B cell (primary cell): ENCODE measurements around the gene CHST10. TPM values are rescaled to one million over a fixed set of nuclear protein-coding genes. Genes with fewer than 3 reads are reported as not detected.

Experiments used
- ATAC-seq: fragments of 200-7000 bp; cut with Tn5 transposase; one replicate; pipeline ENCODE4 v1.10.0; 2021; ENCODE audit warnings: low read depth, mild to moderate bottlenecking, moderate number of reproducible peaks, moderate library complexity
- CTCF ChIA-PET: fragments of 350-600 bp; sonication (Branson Sonifier 250); formaldehyde crosslinking; loops from one replicate; lab custom pipeline; 2021; ENCODE audit warnings: antibody characterized with exemption, inconsistent platforms; lab: Charles Lee
- POLR2A ChIA-PET: fragments of 350-600 bp; sonication (Branson Sonifier 250); formaldehyde crosslinking; loops from one replicate; lab custom pipeline; 2021; ENCODE audit warnings: antibody characterized with exemption; lab: Charles Lee
- DNase-seq: peaks from one replicate; pipeline ENCODE4 v3.0.0; 2013
- H2AFZ ChIP-seq: 2 replicates; pipeline ENCODE4 v1.6.1; 2012; ENCODE audit warnings: mild to moderate bottlenecking, low read depth, low read length; ENCODE audit not compliant: insufficient read depth, poor library complexity, severe bottlenecking
- H3K27ac ChIP-seq, 2 donors: 1 replicate in 1 of 2; 2 replicates in 1 of 2; pipeline ENCODE4 v1.5.1; 2012 to 2013; ENCODE audit warnings: low read length in 2 of 2, mild to moderate bottlenecking in 2 of 2, moderate library complexity in 1 of 2
- H3K27me3 ChIP-seq, 4 experiments: fragments of 200-600 bp in 1 of 4; sonication (generic) in 1 of 4; replicated peaks in 1 of 4; 1 replicate in 2 of 4; 2 replicates in 2 of 4; pipeline versions ENCODE4 v1.6.1 to v1.7.0; 2013 to 2016; ENCODE audit warnings: low read length in 3 of 4, mild to moderate bottlenecking in 2 of 4, mixed read lengths in 1 of 4, moderate library complexity in 1 of 4; ENCODE audit not compliant: insufficient read depth in 4 of 4, control insufficient read depth in 3 of 4; ENCODE audit errors: control extremely low read depth in 1 of 4
- H3K36me3 ChIP-seq, 2 experiments: replicated peaks in 1 of 2; 1 replicate in 1 of 2; 2 replicates in 1 of 2; pipeline versions ENCODE4 v1.6.1 to v1.7.1; 2013; ENCODE audit warnings: low read length in 1 of 2; ENCODE audit not compliant: insufficient read depth in 2 of 2, control insufficient read depth in 1 of 2; ENCODE audit errors: control extremely low read depth in 1 of 2, extremely low read depth in 1 of 2
- H3K4me1 ChIP-seq, 2 donors: fragments of 200-600 bp in 1 of 2; sonication (generic) in 1 of 2; 1 replicate in 1 of 2; 2 replicates in 1 of 2; pipeline versions ENCODE4 v1.5.1 to v1.6.1; 2013 to 2017; ENCODE audit warnings: low read length in 2 of 2; ENCODE audit not compliant: control insufficient read depth in 2 of 2, insufficient read depth in 2 of 2
- H3K4me2 ChIP-seq: replicated peaks from 2 replicates; pipeline ENCODE3; 2012; ENCODE audit warnings: mild to moderate bottlenecking, low read depth, low read length; ENCODE audit not compliant: poor library complexity, severe bottlenecking
- H3K4me3 ChIP-seq, 5 experiments: fragments of 200-600 bp in 1 of 5; sonication (generic) in 1 of 5; 1 replicate in 3 of 5; 2 replicates in 2 of 5; pipeline versions ENCODE4 v1.5.1 to v1.7.0; 2011 to 2016; ENCODE audit warnings: low read length in 4 of 5, mild to moderate bottlenecking in 4 of 5, low read depth in 2 of 5, control low read depth in 1 of 5, moderate library complexity in 1 of 5; ENCODE audit not compliant: insufficient read depth in 1 of 5; ENCODE audit errors: control extremely low read depth in 1 of 5, extremely low read depth in 1 of 5
- H3K79me2 ChIP-seq: fragments of 200-600 bp; sonication (generic); one replicate; pipeline ENCODE4 v1.6.0; 2016; ENCODE audit warnings: low read length; ENCODE audit not compliant: control insufficient read depth, insufficient read depth
- H3K9ac ChIP-seq: fragments of 200-600 bp; sonication (generic); 2 replicates; pipeline ENCODE4 v1.6.1; 2017; ENCODE audit warnings: mild to moderate bottlenecking, low read length, moderate library complexity
- H3K9me3 ChIP-seq, 3 donors: one replicate each; pipeline versions ENCODE4 v1.6.1 to v1.7.1; 2013; ENCODE audit warnings: low read length in 2 of 3; ENCODE audit not compliant: control insufficient read depth in 2 of 3, insufficient read depth in 1 of 3; ENCODE audit errors: control extremely low read depth in 1 of 3
- H4K20me1 ChIP-seq: 2 replicates; pipeline ENCODE4 v1.6.0; 2012; ENCODE audit warnings: mild to moderate bottlenecking, low read length; ENCODE audit not compliant: insufficient read depth, control insufficient read depth, poor library complexity, severe bottlenecking
- H3K27ac Mint-ChIP-seq: one replicate; pipeline ENCODE4 v1.8.0; 2021; ENCODE audit warnings: mixed read lengths
- H3K27me3 Mint-ChIP-seq: one replicate; pipeline ENCODE4 v1.8.0; 2021; ENCODE audit warnings: mixed read lengths
- H3K4me1 Mint-ChIP-seq: one replicate; pipeline ENCODE4 v1.8.0; 2021; ENCODE audit warnings: mixed read lengths
- H3K4me3 Mint-ChIP-seq: one replicate; pipeline ENCODE4 v1.8.0; 2021; ENCODE audit warnings: mixed read lengths
- H3K9me3 Mint-ChIP-seq: one replicate; pipeline ENCODE4 v1.8.0; 2022; ENCODE audit warnings: mixed read lengths; ENCODE audit not compliant: insufficient read depth
- CTCF ChIP-seq: fragments of 200-600 bp; IDR thresholded peaks from one replicate; pipeline ENCODE4 v1.8.0; 2022; ENCODE audit warnings: antibody characterized with exemption, mild to moderate bottlenecking
- EZH2 ChIP-seq: IDR thresholded peaks from 2 replicates; pipeline ENCODE4 v1.6.1; 2012; ENCODE audit warnings: borderline replicate concordance, low read depth, mild to moderate bottlenecking, moderate library complexity, low read length; ENCODE audit not compliant: insufficient read depth, poor library complexity, severe bottlenecking
- WGBS: methylation state at CpG from one replicate; pipeline ENCODE4 v1.1.5; 2013; ENCODE audit warnings: missing lambda C conversion rate; ENCODE audit not compliant: insufficient coverage; 5-methylcytosine and 5-hydroxymethylcytosine counted together
- intact Hi-C: fragments of 100-400 bp; cut with micrococcal nuclease; formaldehyde crosslinking; loops from one replicate; pipeline ENCODE4 v1.10.0; 2022
- polyA plus RNA-seq: library from polyadenylated mRNA; depleted of rRNA; stranded (reverse); fragments of >200 nt; gene quantifications from 2 replicates; pipeline ENCODE4 v1.2.3, GENCODE V29; 2012
- total RNA-seq, 2 donors: library from RNA; stranded (reverse); fragments of 120-200 nt in 1 of 2; gene quantifications; 1 replicate in 1 of 2; 2 replicates in 1 of 2; pipeline versions ENCODE4 v1.2.3 to v1.2.4, GENCODE V29; 2013 to 2022

Gene CHST10
- total and polyA plus RNA-seq, 2 donors (not counting 1 experiment from before 2014, with no cell fraction given) = 5.2 to 9.9 TPM

- peak overlapping the region; percentile 81 for H3K4me3 Mint-ChIP-seq
- H3K4me1 ChIP-seq = peaks cover 25 to 29% of the 10 kb centered on the region in 2 donors
- H3K27ac ChIP-seq = peak overlapping the region; percentile 57
- H4K20me1 ChIP-seq = no peaks in the 10 kb centered on the region
- peak overlapping the region; percentile 65 for H3K4me2 ChIP-seq
- WGBS = 66% methylated on average over 7 of the region's 15 CpGs
- peak overlapping the region in 1 of 5 experiments; percentile 37 for H3K4me3 ChIP-seq
- no peaks in the 10 kb centered on the region for H3K9me3 ChIP-seq
- no peaks in the 10 kb centered on the region for H3K9me3 Mint-ChIP-seq
- POLR2A ChIA-PET = interaction anchor here (0.6 to 1.3 kb wide), 4 partner anchors 12 to 167 kb away, joined by 3 to 5 read pairs (median 4); partner anchors contain the start of gene PDCL3
- TF ChIP-seq EZH2 (no peak), CTCF (no peak)
- H3K27me3 ChIP-seq = no peaks in the 10 kb centered on the region
- H3K27me3 Mint-ChIP-seq = no peaks in the 10 kb centered on the region
- H3K27ac Mint-ChIP-seq = peak overlapping the region; percentile 94
- CTCF ChIA-PET = interaction anchor here (1.1 to 3.7 kb wide), 3 partner anchors 15 to 21 kb away, joined by 3 to 16 read pairs (median 3); partner anchors contain the start of gene CHST10
- no peaks in the 10 kb centered on the region for H3K36me3 ChIP-seq
- intact Hi-C loops = loop anchor here (1.0 to 10.0 kb wide), 3 partner anchors 22 to 471 kb away; partner anchors contain the start of gene CHST10
- peak overlapping the region; percentile 40 for H3K9ac ChIP-seq
- DNase-seq = no peak
- ATAC-seq = no peak
- no peaks in the 10 kb centered on the region for H3K79me2 ChIP-seq
- peak overlapping the region; percentile 4 for H2AFZ ChIP-seq
- peaks cover 33% of the 10 kb centered on the region for H3K4me1 Mint-ChIP-seq
Observed at GRCh38 chr2:100395532-100396350, 21.7 kb downstream of the CHST10 start.
